ENCODE data around the gene TIMELESS. TPM values are rescaled to one million over a fixed set of nuclear protein-coding genes. Genes with fewer than 3 reads are reported as not detected.

TIMELESS gene
- total and polyA plus RNA-seq, 9 of the 15 experiments (the other 6 are each of a cell fraction or from before 2014, with no cell fraction given) = 11.9 to 59.2 (median 35.8) TPM

DNA sequence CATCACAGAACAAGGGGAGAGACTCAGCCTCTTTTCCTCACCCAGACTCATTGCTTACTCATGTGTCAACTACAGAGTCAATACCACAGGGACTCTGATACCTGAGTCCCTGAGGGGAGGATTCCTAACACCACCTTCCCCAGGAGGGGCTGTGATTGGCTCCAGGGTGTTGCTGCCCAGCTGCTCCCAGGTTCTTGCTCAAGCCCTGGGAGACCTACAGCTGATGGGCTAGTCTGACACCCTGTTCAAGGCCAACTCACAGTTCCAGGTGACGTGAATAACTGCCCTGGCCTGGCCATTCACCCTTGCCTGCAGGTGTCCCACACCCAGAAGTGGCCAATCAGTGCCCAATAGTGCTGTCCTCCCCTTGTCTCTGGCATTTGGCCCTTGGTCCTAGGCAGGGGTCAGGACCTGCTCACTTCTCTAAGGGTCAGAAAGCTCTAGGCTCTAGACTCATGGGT lies 27.8 kb upstream of the TIMELESS start:
- ATAC-seq (peak; percentile 16; the same call in 2 of the 3 replicates), FAIRE-seq (no peak), DNase-seq (ENCODE audit: extremely low read depth in 1 of 4, low spot score in 3 of 4) (no peak)
- H3K36me3 ChIP-seq (ENCODE audit: control insufficient read depth, insufficient read depth, low read length) = 0 out of 3 replicates have a peak, but pooled peaks cover 3% of the 10 kb centered on the region
- H2AFZ ChIP-seq (ENCODE audit: low read depth, low read length) = no peak overlapping the region
- H4K20me1 ChIP-seq (replicated peaks; ENCODE audit: control insufficient read depth, insufficient read depth, low read length) = 0 out of 2 replicates have a peak, but pooled peaks cover 8% of the 10 kb centered on the region
- H3K27me3 ChIP-seq (ENCODE audit: control insufficient read depth in 2 of 2, insufficient read depth in 2 of 2, low read length in 2 of 2) = no peaks in the 10 kb centered on the region
- intact Hi-C loops (cut with micrococcal nuclease) = no loop called here
- peaks cover 0 to 4% of the 10 kb centered on the region in 2 experiments; a peak in 2 of 5 replicates for H3K4me1 ChIP-seq (replicated peaks in 1 of 2; ENCODE audit: control insufficient read depth in 2 of 2, insufficient read depth in 2 of 2, low read length in 2 of 2)
- H3K4me3 ChIP-seq = no peak overlapping the region
- no TSS peak for BruUV-seq (replicated peaks)
- ChIA-PET POLR2A (interaction anchor here (0.6 kb wide), 1 partner anchor 270 kb away, joined by 5 read pairs; no protein-coding TSS in a partner anchor), CTCF (ENCODE audit: low intra/inter-chr PET ratio) (no interaction called here)
- in situ Hi-C loops (cut with MboI) = no loop called here
- no peak overlapping the region for H3K27ac ChIP-seq (ENCODE audit: extremely low read depth, low read depth, low read length)
- peaks cover 5% of the 10 kb centered on the region for H3K9me1 ChIP-seq (ENCODE audit: control insufficient read depth, insufficient read depth, low read length)
- H3K9ac ChIP-seq (ENCODE audit: insufficient read depth in 1 of 2, low read depth in 2 of 2, low read length in 2 of 2) = no peak overlapping the region; a peak in 1 of 4 replicates
- no peaks in the 10 kb centered on the region for H3K79me2 ChIP-seq (ENCODE audit: control insufficient read depth, insufficient read depth, low read length)
- WGBS (ENCODE audit: insufficient coverage, low coverage, missing lambda C conversion rate) = 45% methylated on average over 1 of the region's 1 CpG
- H3K4me2 ChIP-seq (ENCODE audit: insufficient read depth, low read length) = no peak overlapping the region
- TF ChIP-seq NCOA2 (IDR thresholded peaks at IDR 0.05; ENCODE audit: partially characterized antibody in 2 of 2) = no peak
- TF ChIP-seq ZNF696 (CRISPR knock-in tag; conservative IDR thresholded peaks at IDR 0.05) = no peak
- TF ChIP-seq ZEB2 (IDR thresholded peaks at IDR 0.05) = no peak
- TF ChIP-seq CEBPB (tag; IDR thresholded peaks at IDR 0.05) = no peak
- TF ChIP-seq, protein P1, sequence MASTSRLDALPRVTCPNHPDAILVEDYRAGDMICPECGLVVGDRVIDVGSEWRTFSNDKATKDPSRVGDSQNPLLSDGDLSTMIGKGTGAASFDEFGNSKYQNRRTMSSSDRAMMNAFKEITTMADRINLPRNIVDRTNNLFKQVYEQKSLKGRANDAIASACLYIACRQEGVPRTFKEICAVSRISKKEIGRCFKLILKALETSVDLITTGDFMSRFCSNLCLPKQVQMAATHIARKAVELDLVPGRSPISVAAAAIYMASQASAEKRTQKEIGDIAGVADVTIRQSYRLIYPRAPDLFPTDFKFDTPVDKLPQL (IDR thresholded peaks at IDR 0.05; ENCODE audit: extremely low read depth, insufficient read length) = no peak
- no peaks in the 10 kb centered on the region for H3K9me3 ChIP-seq (replicated peaks; ENCODE audit: control insufficient read depth, insufficient read depth, low read depth, low read length)
